Nephron progenitor cell (in vitro differentiated cells): ENCODE results near the gene RASAL2.
A peak's percentile ranks its signal among the peaks of the same experiment; 100 is the strongest.

Experiments
- DNase-seq: peaks from one replicate; pipeline ENCODE4 v3.0.0; 2021
- H3K27ac Mint-ChIP-seq: 2 replicates; pipeline ENCODE4 v1.8.0; 2021; ENCODE audit warnings: mild to moderate bottlenecking, moderate library complexity, mixed read lengths
- H3K27me3 Mint-ChIP-seq: 2 replicates; pipeline ENCODE4 v1.8.0; 2021; ENCODE audit warnings: mild to moderate bottlenecking, low read depth, mixed read lengths; ENCODE audit not compliant: poor library complexity
- H3K36me3 Mint-ChIP-seq: 2 replicates; pipeline ENCODE4 v1.8.0; 2021; ENCODE audit warnings: low read depth, mixed read lengths
- H3K4me1 Mint-ChIP-seq: 2 replicates; pipeline ENCODE4 v1.8.0; 2021; ENCODE audit warnings: mixed read lengths
- H3K4me3 Mint-ChIP-seq: 2 replicates; pipeline ENCODE4 v1.8.0; 2021; ENCODE audit warnings: mild to moderate bottlenecking, moderate library complexity, mixed read lengths
- H3K9me3 Mint-ChIP-seq: 2 replicates; pipeline ENCODE4 v1.8.0; 2021; ENCODE audit warnings: mild to moderate bottlenecking, moderate library complexity, mixed read lengths
- TF ChIP-seq, protein P1 (sequence below): fragments of 200-600 bp; sonication (generic); IDR thresholded peaks from 2 replicates; pipeline ENCODE4 v1.5.0; 2021; ENCODE audit warnings: antibody characterized with exemption

The RASAL2 gene

DNA sequence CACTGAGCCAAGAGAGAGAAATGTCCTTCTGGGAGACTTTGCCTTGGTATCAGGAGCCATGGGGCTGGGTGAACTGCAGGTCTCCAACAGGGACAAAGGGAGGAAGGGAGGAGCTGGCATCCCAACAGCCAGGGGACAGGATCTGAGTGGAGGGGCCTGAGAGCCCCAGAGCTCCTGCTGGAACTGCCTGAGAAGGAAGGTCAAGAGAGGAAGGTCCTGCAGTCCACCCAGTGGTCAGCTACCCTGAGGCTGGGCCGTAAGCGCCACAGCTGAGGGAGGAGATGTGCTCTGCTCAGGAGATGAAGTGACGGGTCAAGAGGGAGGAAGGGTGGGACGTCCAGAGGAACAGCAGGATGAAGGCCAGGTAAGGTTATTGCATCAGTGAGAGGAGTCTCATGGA lies 410.4 kb downstream of the RASAL2 start:
- no peaks in the 10 kb centered on the region for H3K9me3 Mint-ChIP-seq

DNA sequence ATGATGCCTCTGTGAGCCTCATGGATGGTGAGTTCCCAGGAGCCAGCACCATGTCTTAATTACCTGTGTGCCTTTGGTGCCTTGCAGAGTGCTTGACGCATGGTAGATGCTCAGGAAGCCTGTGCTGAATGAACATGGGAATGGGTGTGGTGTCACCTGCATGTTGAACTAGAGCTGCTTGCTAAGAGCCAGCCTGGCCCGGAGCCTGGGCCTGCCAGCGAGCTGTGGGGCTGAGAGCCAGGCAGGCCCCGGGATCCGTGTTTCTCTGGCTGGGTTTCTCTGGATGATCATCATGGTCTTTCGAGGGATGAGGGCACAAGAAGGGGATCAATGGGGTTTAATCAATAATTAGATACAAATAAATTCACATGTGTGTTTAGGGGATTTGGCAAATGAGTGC lies 412.3 kb downstream of the RASAL2 start:
- no peak overlapping the region for H3K27ac Mint-ChIP-seq
- no peak overlapping the region for H3K4me3 Mint-ChIP-seq
- TF ChIP-seq, protein P1, sequence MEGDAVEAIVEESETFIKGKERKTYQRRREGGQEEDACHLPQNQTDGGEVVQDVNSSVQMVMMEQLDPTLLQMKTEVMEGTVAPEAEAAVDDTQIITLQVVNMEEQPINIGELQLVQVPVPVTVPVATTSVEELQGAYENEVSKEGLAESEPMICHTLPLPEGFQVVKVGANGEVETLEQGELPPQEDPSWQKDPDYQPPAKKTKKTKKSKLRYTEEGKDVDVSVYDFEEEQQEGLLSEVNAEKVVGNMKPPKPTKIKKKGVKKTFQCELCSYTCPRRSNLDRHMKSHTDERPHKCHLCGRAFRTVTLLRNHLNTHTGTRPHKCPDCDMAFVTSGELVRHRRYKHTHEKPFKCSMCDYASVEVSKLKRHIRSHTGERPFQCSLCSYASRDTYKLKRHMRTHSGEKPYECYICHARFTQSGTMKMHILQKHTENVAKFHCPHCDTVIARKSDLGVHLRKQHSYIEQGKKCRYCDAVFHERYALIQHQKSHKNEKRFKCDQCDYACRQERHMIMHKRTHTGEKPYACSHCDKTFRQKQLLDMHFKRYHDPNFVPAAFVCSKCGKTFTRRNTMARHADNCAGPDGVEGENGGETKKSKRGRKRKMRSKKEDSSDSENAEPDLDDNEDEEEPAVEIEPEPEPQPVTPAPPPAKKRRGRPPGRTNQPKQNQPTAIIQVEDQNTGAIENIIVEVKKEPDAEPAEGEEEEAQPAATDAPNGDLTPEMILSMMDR = no peak
- no peaks in the 10 kb centered on the region for H3K9me3 Mint-ChIP-seq
- peaks cover 7% of the 10 kb centered on the region for H3K27me3 Mint-ChIP-seq
- peaks cover 10% of the 10 kb centered on the region for H3K4me1 Mint-ChIP-seq
- DNase-seq = no peak
- no peaks in the 10 kb centered on the region for H3K36me3 Mint-ChIP-seq

More for the DNA sequence above, 410.4 kb downstream of the RASAL2 start:
- Mint-ChIP-seq H3K4me3 (no peak overlapping the region), H3K27ac (peak overlapping the region; percentile 75), H3K4me1 (peaks cover 3% of the 10 kb centered on the region), H3K36me3 (no peaks in the 10 kb centered on the region), H3K27me3 (peaks cover 7% of the 10 kb centered on the region)
- TF ChIP-seq, protein P1 = no peak
- DNase-seq = no peak

DNA sequence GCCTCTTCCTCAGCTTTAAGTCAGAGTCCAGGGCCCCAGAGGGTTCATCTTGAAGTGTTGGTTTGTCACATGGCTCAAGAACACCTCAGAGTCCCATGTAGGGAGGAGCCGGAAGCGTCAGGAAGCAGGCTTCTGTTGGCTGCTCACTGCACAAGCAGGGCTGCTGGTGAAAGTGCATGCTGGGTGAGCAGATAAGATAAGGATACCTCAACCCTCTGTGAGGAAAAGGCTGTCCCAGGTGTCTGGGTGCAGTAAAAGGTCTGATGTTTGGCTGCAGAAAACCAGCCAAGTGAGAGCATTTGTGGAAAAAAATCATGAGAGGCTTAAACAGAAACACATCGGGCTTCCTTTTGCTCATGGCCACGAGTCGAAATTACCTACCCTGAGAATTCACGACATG lies 412.8 kb downstream of the RASAL2 start:
- Mint-ChIP-seq H3K27me3 (peaks cover 7% of the 10 kb centered on the region), H3K4me3 (no peak overlapping the region), H3K27ac (no peak overlapping the region), H3K9me3 (no peaks in the 10 kb centered on the region), H3K4me1 (peaks cover 10% of the 10 kb centered on the region), H3K36me3 (no peaks in the 10 kb centered on the region)
- DNase-seq = no peak
- TF ChIP-seq, protein P1 = no peak

DNA sequence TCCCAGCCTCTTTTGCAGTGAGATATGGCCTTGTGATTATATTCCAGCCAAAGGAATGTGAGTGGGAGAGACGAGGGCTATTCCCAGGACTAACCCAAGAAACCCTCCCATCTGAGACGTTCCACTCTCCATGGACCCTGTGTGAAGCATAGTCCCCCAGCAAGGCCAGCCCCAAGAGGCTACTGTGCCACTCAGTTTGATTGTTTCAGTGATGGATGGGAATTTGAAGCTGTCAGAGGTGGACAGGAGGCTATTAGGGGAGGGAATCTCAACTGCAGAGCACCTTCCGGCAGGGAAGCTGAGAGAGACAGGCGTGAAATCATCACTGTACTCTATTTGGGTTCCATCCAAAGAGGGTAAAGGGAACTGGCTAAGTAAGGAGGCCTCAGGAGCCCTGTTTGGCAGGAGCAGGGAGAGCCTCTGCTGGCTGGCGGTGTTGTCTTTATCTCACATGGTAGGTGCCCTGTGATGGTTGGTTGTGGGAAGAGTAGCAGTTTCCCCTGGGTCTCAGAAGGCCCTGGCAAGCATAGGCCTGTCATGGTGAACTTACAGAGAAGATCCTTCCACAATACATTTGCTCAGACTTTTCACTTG lies 415.6 kb downstream of the RASAL2 start:
- peaks cover 20% of the 10 kb centered on the region for H3K4me1 Mint-ChIP-seq
- peak overlapping the region; percentile 31 for H3K27ac Mint-ChIP-seq
- H3K4me3 Mint-ChIP-seq = no peak overlapping the region
- DNase-seq = no peak
- H3K27me3 Mint-ChIP-seq = peaks cover 6% of the 10 kb centered on the region
- no peaks in the 10 kb centered on the region for H3K36me3 Mint-ChIP-seq
- TF ChIP-seq, protein P1 = no peak
- no peaks in the 10 kb centered on the region for H3K9me3 Mint-ChIP-seq

DNA sequence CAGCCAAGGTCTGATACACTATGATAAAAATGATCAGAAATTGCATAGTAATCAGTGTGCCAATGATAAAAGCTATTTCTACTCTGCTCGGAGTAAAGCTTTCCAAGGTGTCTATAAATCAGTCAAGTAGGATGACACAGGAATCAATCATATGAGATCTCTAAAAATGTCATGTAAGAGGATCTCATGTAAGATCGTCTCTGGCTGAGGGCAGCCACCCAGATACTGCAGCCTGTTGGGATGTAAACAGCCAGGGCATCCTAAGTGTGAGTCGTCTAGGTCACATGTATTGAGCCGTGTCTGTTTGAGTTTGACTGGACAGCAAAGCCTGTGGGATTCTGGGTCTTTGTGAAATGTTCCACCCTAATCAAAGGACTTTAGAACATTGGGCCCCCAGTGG lies 416.3 kb downstream of the RASAL2 start:
- no peak for DNase-seq

More for the DNA sequence above, 416.3 kb downstream of the RASAL2 start:
- H3K27me3 Mint-ChIP-seq = peaks cover 6% of the 10 kb centered on the region
- H3K36me3 Mint-ChIP-seq = no peaks in the 10 kb centered on the region
- TF ChIP-seq, protein P1 = no peak
- peaks cover 20% of the 10 kb centered on the region for H3K4me1 Mint-ChIP-seq
- H3K27ac Mint-ChIP-seq = no peak overlapping the region
- H3K9me3 Mint-ChIP-seq = no peaks in the 10 kb centered on the region
- no peak overlapping the region for H3K4me3 Mint-ChIP-seq
